ENCODE measurements around the gene CD274. TPM values are rescaled to one million over a fixed set of nuclear protein-coding genes. Genes with fewer than 3 reads are reported as not detected.
"Not testable (repeated sequence)": the region's sequence is repeated elsewhere in the genome, so short reads cannot be mapped to it uniquely, and the experiment has no call there.

Gene CD274
- total and polyA plus RNA-seq, 2 of the 8 experiments (the other 6 are each of a cell fraction or from before 2014, with no cell fraction given), result 0.08 to 0.15 TPM

DNA sequence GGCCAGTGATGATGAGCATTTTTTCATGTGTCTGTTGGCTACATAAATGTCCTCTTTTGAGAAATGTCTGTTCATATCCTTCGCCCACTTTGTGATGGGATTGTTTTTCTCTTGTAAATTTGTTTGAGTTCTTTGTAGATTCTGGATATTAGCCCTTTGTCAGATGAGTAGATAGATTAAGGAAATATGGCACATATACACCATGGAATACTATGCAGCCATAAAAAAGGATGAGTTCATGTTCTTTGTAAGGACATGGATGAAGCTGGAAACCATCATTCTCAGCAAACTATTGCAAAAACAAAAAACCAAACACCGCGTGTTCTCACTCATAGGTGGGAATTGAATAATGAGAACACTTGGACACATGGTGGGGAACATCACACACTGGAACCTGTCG is 5.2 kb upstream of the CD274 start:
- H2BK5ac ChIP-seq (ENCODE audit: low read depth, low read length); H3K27ac ChIP-seq (ENCODE audit: low read depth, low read length); H3K14ac ChIP-seq (ENCODE audit: insufficient read length); H3K4me2 ChIP-seq (ENCODE audit: insufficient read depth in 1 of 2, low read depth in 2 of 2, low read length in 2 of 2); H4K91ac ChIP-seq (replicated peaks; ENCODE audit: insufficient read length, low read length); H3K79me1 ChIP-seq (ENCODE audit: low read depth, low read length); DNase-seq (ENCODE audit: low read depth in 1 of 2, low spot score in 2 of 2); H3K9ac ChIP-seq (replicated peaks in 1 of 4; ENCODE audit: extremely low read depth in 1 of 4, low read depth in 3 of 4, low read length in 3 of 4); H2AFZ ChIP-seq (ENCODE audit: low read length); H2BK12ac ChIP-seq (ENCODE audit: low read depth, low read length); H3K4me3 ChIP-seq (ENCODE audit: extremely low read depth in 1 of 4, insufficient read depth in 2 of 4, low read depth in 3 of 4, low read length in 4 of 4); H3K4ac ChIP-seq (replicated peaks; ENCODE audit: insufficient read length, low read depth, low read length); H2BK120ac ChIP-seq (replicated peaks; ENCODE audit: low read depth, low read length); FAIRE-seq; H2BK15ac ChIP-seq (ENCODE audit: low read length); CTCF ChIA-PET (ENCODE audit: partially characterized antibody); H3K23ac ChIP-seq (ENCODE audit: insufficient read length); H3K36me3 ChIP-seq (ENCODE audit: control insufficient read depth in 2 of 4, insufficient read depth in 4 of 4, low read length in 3 of 4); H4K5ac ChIP-seq (ENCODE audit: insufficient read length, low read depth, low read length); H3K18ac ChIP-seq (ENCODE audit: extremely low read depth, low read length); H3K27me3 ChIP-seq (replicated peaks in 1 of 4; ENCODE audit: control insufficient read depth in 3 of 4, extremely low read depth in 1 of 4, insufficient read depth in 3 of 4, low read length in 3 of 4); H3K56ac ChIP-seq (replicated peaks; ENCODE audit: insufficient read length, low read depth, low read length); H4K20me1 ChIP-seq (replicated peaks in 1 of 2; ENCODE audit: control insufficient read depth in 1 of 2, insufficient read depth in 2 of 2, low read length in 2 of 2); H3K9me3 ChIP-seq (ENCODE audit: insufficient read depth in 2 of 2, low read depth in 1 of 2, low read length in 1 of 2); H2BK20ac ChIP-seq (ENCODE audit: low read length); H2AK5ac ChIP-seq (ENCODE audit: low read depth, low read length); H4K8ac ChIP-seq (ENCODE audit: extremely low read depth, insufficient read depth, low read length); H3K79me2 ChIP-seq (ENCODE audit: control insufficient read depth in 1 of 2, insufficient read depth in 2 of 2, low read length in 2 of 2); H3K4me1 ChIP-seq (replicated peaks in 1 of 4; ENCODE audit: control insufficient read depth in 3 of 4, insufficient read depth in 4 of 4, low read length in 3 of 4); H3K23me2 ChIP-seq (ENCODE audit: low read depth, low read length); POLR2A ChIA-PET (ENCODE audit: partially characterized antibody): not testable (repeated sequence)
- 97% methylated on average over 3 of the region's 4 CpGs; no CpG with 5 or more reads in 1 of the 2 experiments for WGBS, 2 experiments (ENCODE audit: extremely low coverage in 1 of 2, insufficient coverage in 1 of 2, insufficient read length in 1 of 2, insufficient replicate concordance in 2 of 2, low coverage in 1 of 2, low lambda C conversion rate in 2 of 2, missing lambda C conversion rate in 1 of 2)
